ENCODE data around the gene GRID1. TPM values are rescaled to one million over a fixed set of nuclear protein-coding genes. Genes with fewer than 3 reads are reported as not detected.

Gene GRID1
- total and polyA plus RNA-seq, 10 of the 15 experiments (the other 5 are each of a cell fraction or from before 2014, with no cell fraction given): 0.04 to 0.62 (median 0.08) TPM; not detected in 5

DNA sequence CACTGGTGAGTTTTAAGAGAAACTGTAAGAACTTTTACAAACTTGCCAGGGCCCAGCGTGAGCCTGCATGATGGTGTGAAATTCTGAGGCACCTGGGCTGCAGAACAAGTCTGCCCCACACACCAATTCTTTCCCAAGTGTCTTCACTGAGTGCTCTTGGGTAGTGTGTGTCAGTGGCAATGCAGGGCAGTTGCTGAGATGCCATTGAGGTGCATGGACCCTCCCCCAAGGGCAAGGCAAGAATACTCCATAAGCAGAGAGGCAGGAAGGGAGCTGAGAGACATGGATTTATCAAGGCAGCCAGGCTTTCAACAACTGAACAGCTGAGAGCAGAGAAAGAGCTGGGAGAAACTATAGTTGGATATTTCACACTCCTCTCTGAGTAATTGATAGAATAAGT, 801.2 kb downstream of the GRID1 start (continued):
- no peak for TF ChIP-seq ETV6 (conservative IDR thresholded peaks at IDR 0.05 in 1 of 2, IDR thresholded peaks at IDR 0.05 in 1 of 2; ENCODE audit: borderline replicate concordance in 1 of 2, low read depth in 1 of 2)
- no peak for TF ChIP-seq SIX5 (IDR thresholded peaks at IDR 0.05; ENCODE audit: low read depth, low read length, severe bottlenecking)
- no peak for TF ChIP-seq FOXM1 (IDR thresholded peaks at IDR 0.05; ENCODE audit: low read depth, low read length)
- TF ChIP-seq LARP7 (IDR thresholded peaks at IDR 0.05): no peak
- TF ChIP-seq IRF4 (IDR thresholded peaks at IDR 0.05; ENCODE audit: low read depth, low read length): no peak
- no peak for TF ChIP-seq JUNB (IDR thresholded peaks at IDR 0.05)
- no peak for TF ChIP-seq JUND (IDR thresholded peaks at IDR 0.05; ENCODE audit: low read depth, low read length)
- no peak for TF ChIP-seq ZNF24 (IDR thresholded peaks at IDR 0.05)
- TF ChIP-seq, protein P1, sequence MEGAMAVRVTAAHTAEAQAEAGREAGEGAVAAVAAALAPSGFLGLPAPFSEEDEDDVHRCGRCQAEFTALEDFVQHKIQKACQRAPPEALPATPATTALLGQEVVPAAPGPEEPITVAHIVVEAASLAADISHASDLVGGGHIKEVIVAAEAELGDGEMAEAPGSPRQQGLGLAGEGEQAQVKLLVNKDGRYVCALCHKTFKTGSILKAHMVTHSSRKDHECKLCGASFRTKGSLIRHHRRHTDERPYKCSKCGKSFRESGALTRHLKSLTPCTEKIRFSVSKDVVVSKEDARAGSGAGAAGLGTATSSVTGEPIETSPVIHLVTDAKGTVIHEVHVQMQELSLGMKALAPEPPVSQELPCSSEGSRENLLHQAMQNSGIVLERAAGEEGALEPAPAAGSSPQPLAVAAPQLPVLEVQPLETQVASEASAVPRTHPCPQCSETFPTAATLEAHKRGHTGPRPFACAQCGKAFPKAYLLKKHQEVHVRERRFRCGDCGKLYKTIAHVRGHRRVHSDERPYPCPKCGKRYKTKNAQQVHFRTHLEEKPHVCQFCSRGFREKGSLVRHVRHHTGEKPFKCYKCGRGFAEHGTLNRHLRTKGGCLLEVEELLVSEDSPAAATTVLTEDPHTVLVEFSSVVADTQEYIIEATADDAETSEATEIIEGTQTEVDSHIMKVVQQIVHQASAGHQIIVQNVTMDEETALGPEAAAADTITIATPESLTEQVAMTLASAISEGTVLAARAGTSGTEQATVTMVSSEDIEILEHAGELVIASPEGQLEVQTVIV (IDR thresholded peaks at IDR 0.05; ENCODE audit: borderline replicate concordance, partially characterized antibody): no peak
- no peak for TF ChIP-seq KLF5 (IDR thresholded peaks at IDR 0.05; ENCODE audit: partially characterized antibody)
- TF ChIP-seq, protein P2, sequence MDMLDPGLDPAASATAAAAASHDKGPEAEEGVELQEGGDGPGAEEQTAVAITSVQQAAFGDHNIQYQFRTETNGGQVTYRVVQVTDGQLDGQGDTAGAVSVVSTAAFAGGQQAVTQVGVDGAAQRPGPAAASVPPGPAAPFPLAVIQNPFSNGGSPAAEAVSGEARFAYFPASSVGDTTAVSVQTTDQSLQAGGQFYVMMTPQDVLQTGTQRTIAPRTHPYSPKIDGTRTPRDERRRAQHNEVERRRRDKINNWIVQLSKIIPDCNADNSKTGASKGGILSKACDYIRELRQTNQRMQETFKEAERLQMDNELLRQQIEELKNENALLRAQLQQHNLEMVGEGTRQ (IDR thresholded peaks at IDR 0.05; ENCODE audit: borderline replicate concordance, low read depth, low read length): no peak

DNA sequence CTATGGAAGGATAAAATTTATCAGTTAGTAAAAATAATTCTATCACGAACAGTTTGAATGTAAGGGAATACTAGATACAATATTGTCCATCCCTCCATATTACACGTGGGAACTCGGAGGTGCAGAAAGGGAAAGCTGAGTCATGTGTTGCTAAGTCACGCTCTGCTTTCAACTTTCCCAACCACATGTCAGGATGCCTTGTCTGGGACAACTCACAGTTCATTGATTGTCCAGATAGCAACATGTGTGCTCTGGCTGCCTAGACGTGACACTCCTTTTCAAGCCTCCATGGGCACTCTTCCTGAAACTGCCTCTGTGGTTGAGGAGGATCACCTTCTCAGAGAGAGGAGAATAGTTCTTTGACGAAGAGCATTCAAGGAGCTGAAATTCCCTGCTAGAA, 808.1 kb downstream of the GRID1 start:
- H2AFZ ChIP-seq (ENCODE audit: control insufficient read depth, low read depth, low read length): no peak overlapping the region
- in situ Hi-C loops (cut with MboI): no loop called here
- no peak overlapping the region for H3K27ac ChIP-seq (ENCODE audit: control insufficient read depth, insufficient read depth)
- FAIRE-seq: no peak
- ChIA-PET SMC1A (ENCODE audit: uncharacterized antibody, unreplicated experiment) (no interaction called here), RAD21 (ENCODE audit: unreplicated experiment) (no interaction called here), CTCF (no interaction called here), POLR2A (no interaction called here)
- no peak overlapping the region for H3K4me2 ChIP-seq (ENCODE audit: control insufficient read depth, insufficient read depth)
- WGBS (ENCODE audit: insufficient coverage, insufficient replicate concordance, low lambda C conversion rate, missing lambda C conversion rate): 12% methylated on average over 6 of the region's 6 CpGs
- H3K4me3 ChIP-seq: no peak overlapping the region
- BruUV-seq (replicated peaks): no TSS peak
- ATAC-seq: no peak
- no peak for DNase-seq (ENCODE audit: low read depth, low spot score)
- H3K79me2 ChIP-seq (ENCODE audit: control insufficient read depth, insufficient read depth, low read length): no peaks in the 10 kb centered on the region
- no peaks in the 10 kb centered on the region for H3K9me3 ChIP-seq (replicated peaks; ENCODE audit: control insufficient read depth, insufficient read depth, low read length)
- TF ChIP-seq FOXM1 (IDR thresholded peaks at IDR 0.05; ENCODE audit: low read depth, low read length) (no peak), NFYB (IDR thresholded peaks at IDR 0.05; ENCODE audit: insufficient read depth, low read depth, low read length) (no peak)
- TF ChIP-seq, protein P3, sequence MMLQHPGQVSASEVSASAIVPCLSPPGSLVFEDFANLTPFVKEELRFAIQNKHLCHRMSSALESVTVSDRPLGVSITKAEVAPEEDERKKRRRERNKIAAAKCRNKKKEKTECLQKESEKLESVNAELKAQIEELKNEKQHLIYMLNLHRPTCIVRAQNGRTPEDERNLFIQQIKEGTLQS (IDR thresholded peaks at IDR 0.05; ENCODE audit: borderline replicate concordance, extremely low read depth, low read depth, low read length): no peak
- H3K9ac ChIP-seq (ENCODE audit: control insufficient read depth, insufficient read depth, low read length): no peak overlapping the region
- H3K27me3 ChIP-seq (replicated peaks in 1 of 2; ENCODE audit: control insufficient read depth in 2 of 2, insufficient read depth in 2 of 2, low read length in 1 of 2): no peaks in the 10 kb centered on the region
- no peaks in the 10 kb centered on the region for H4K20me1 ChIP-seq (ENCODE audit: control insufficient read depth, insufficient read depth)
- H3K4me1 ChIP-seq (ENCODE audit: control insufficient read depth, insufficient read depth, low read length): no peaks in the 10 kb centered on the region
- intact Hi-C loops (cut with micrococcal nuclease; ENCODE audit: unreplicated experiment): no loop called here
- no peaks in the 10 kb centered on the region for H3K36me3 ChIP-seq (ENCODE audit: control insufficient read depth in 2 of 2, insufficient read depth in 2 of 2, low read length in 1 of 2)
